HepG2 (cell line): ENCODE data around the gene ADGRG6. TPM values are rescaled to one million over a fixed set of nuclear protein-coding genes. Genes with fewer than 3 reads are reported as not detected.

Experiments used
- ARNTL ChIP-seq: sonication (generic); formaldehyde crosslinking; IDR thresholded peaks from 2 replicates; pipeline ENCODE4 v1.4.0; 2020; ENCODE audit warnings: mild to moderate bottlenecking, missing genetic modification reagents
- FOSL1 ChIP-seq: sonication (generic); formaldehyde crosslinking; IDR thresholded peaks from 2 replicates; pipeline ENCODE4 v1.9.0; 2021; ENCODE audit warnings: missing genetic modification reagents, borderline replicate concordance
- GATA4 ChIP-seq: sonication (generic); IDR thresholded peaks from 2 replicates; pipeline ENCODE4 v1.6.1; 2016; ENCODE audit warnings: antibody characterized with exemption, low read depth, borderline replicate concordance
- GATAD1 ChIP-seq: IDR thresholded peaks from 2 replicates; pipeline ENCODE4 v1.6.1; 2016; ENCODE audit warnings: missing genetic modification reagents, missing compliant biosample characterization
- NFYB ChIP-seq: sonication (generic); formaldehyde crosslinking; IDR thresholded peaks from 2 replicates; pipeline ENCODE4 v1.4.0; 2020; ENCODE audit warnings: missing genetic modification reagents
- NR2F6 ChIP-seq, 2 experiments: IDR thresholded peaks; 2 replicates each; pipeline ENCODE4 v1.6.1; 2016; ENCODE audit warnings: antibody characterized with exemption in 1 of 2, mild to moderate bottlenecking in 1 of 2
- PRPF4 ChIP-seq: fragments of 200-400 bp; formaldehyde crosslinking; IDR thresholded peaks from 2 replicates; pipeline ENCODE4 v1.6.1; 2016; ENCODE audit warnings: low read length, low read depth; ENCODE audit not compliant: poor library complexity, severe bottlenecking
- RFXANK ChIP-seq: IDR thresholded peaks from 2 replicates; pipeline ENCODE4 v1.6.1; 2016
- SAP130 ChIP-seq: IDR thresholded peaks from 2 replicates; pipeline ENCODE4 v1.6.1; 2016; ENCODE audit warnings: low read depth
- STAG1 ChIP-seq: sonication (generic); formaldehyde crosslinking; IDR thresholded peaks from 2 replicates; pipeline ENCODE4 v1.4.0; 2020; ENCODE audit warnings: missing genetic modification reagents
- TGIF2 ChIP-seq: IDR thresholded peaks from 2 replicates; pipeline ENCODE4 v1.6.1; 2016; ENCODE audit warnings: control low read depth, missing compliant biosample characterization
- ZNF460 ChIP-seq: sonication (generic); formaldehyde crosslinking; IDR thresholded peaks from 2 replicates; pipeline ENCODE4 v1.5.1; 2020; ENCODE audit warnings: missing genetic modification reagents, mild to moderate bottlenecking, borderline replicate concordance
- ZNF747 ChIP-seq: sonication (generic); formaldehyde crosslinking; IDR thresholded peaks from 2 replicates; pipeline ENCODE4 v1.8.1; 2023; ENCODE audit warnings: missing genetic modification reagents, mild to moderate bottlenecking, borderline replicate concordance
- ZNF749 ChIP-seq: sonication (generic); formaldehyde crosslinking; IDR thresholded peaks from 2 replicates; pipeline ENCODE4 v1.8.0; 2022; ENCODE audit warnings: mild to moderate bottlenecking, missing genetic modification reagents, moderate library complexity, borderline replicate concordance
- ZSCAN30 ChIP-seq: sonication (generic); formaldehyde crosslinking; IDR thresholded peaks from 2 replicates; pipeline ENCODE4 v1.5.0; 2020; ENCODE audit warnings: mild to moderate bottlenecking, missing genetic modification reagents
- polyA plus RNA-seq, 8 experiments: library from polyadenylated mRNA; depleted of rRNA in 3 of 8; stranded (reverse) in 7 of 8; unstranded in 1 of 8; fragments of >200 nt; fragmentation: Illumina TruSeq in 4 of 8; extraction: Trizol in 4 of 8; gene quantifications; 2 replicates each; pipeline versions ENCODE4 v1.2.1 to v1.2.3, GENCODE V29; 2011 to 2016; ENCODE audit warnings: low read depth in 4 of 8, missing spikeins in 1 of 8, mixed read lengths in 1 of 8; ENCODE audit not compliant: insufficient read depth in 1 of 8
- total RNA-seq, 5 experiments: library from RNA; depleted of rRNA; stranded (reverse); fragments of >200 nt; fragmentation: Illumina TruSeq; extraction: Trizol; gene quantifications; 2 replicates each; pipeline ENCODE4 v1.2.3, GENCODE V29; 2016; ENCODE audit warnings: low read depth in 1 of 5
- TF ChIP-seq, protein P1 (sequence below): sonication (generic); formaldehyde crosslinking; IDR thresholded peaks from 2 replicates; pipeline ENCODE4 v1.5.1; 2020; ENCODE audit warnings: mild to moderate bottlenecking, missing genetic modification reagents
- TF ChIP-seq, protein P2 (sequence below): sonication (generic); formaldehyde crosslinking; IDR thresholded peaks from 2 replicates; pipeline ENCODE4 v1.8.1; 2023; ENCODE audit warnings: mild to moderate bottlenecking, moderate library complexity, missing genetic modification reagents
- TF ChIP-seq, protein P3 (sequence below): sonication (generic); formaldehyde crosslinking; IDR thresholded peaks from 2 replicates; pipeline ENCODE4 v1.4.0; 2020; ENCODE audit warnings: missing genetic modification reagents, borderline replicate concordance
- TF ChIP-seq, protein P4 (sequence below): IDR thresholded peaks from 2 replicates; pipeline ENCODE4 v1.6.1; 2012; ENCODE audit warnings: low read depth, low read length, improper control_type of control experiment
- TF ChIP-seq, protein P5 (sequence below): sonication (generic); formaldehyde crosslinking; IDR thresholded peaks from 2 replicates; pipeline ENCODE4 v1.4.0; 2020; ENCODE audit warnings: missing genetic modification reagents

The ADGRG6 gene
- total and polyA plus RNA-seq, 2 of the 13 experiments (the other 11 are each of a cell fraction or from before 2014, with no cell fraction given), result 129 to 249 TPM

DNA sequence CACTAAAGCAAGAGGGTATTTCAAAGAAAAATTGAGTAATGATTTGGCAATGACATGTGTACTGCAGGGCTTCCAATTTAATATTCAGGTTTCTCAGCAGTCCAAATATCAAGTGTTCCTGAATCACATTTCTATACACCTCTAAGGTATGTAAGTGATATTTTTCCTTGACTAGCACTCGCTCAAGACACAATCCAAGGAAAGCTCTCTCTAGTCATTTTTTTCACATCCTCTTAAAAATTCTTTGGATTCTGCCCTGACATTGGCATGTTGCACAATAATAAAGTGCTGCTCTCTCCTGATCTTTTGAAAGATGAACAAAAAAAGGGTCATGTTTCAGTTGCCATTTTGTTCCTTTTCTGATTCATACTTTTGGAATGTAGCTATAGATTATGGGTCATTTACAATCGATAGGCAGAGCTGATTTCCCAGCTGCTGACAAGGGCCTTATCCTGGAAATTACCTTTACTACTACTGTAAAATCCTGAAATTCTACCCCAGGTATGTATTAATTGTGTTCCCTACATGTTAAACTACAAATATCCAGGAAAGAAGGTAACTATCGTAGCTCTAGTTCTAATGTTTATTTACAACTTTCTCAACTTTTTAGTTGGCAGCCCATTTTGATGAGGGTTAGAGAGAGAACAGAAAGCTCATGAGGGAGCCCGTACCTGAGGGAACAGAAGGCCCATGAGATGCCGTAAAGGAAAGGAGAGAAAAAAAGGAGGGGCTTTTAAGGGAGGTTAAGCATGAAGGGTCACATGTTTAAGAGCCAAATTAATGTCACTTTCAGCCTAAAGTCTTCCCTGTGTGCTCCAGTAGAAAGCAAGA is 22.2 kb upstream of the ADGRG6 start (continued):
- TF ChIP-seq, protein P1, sequence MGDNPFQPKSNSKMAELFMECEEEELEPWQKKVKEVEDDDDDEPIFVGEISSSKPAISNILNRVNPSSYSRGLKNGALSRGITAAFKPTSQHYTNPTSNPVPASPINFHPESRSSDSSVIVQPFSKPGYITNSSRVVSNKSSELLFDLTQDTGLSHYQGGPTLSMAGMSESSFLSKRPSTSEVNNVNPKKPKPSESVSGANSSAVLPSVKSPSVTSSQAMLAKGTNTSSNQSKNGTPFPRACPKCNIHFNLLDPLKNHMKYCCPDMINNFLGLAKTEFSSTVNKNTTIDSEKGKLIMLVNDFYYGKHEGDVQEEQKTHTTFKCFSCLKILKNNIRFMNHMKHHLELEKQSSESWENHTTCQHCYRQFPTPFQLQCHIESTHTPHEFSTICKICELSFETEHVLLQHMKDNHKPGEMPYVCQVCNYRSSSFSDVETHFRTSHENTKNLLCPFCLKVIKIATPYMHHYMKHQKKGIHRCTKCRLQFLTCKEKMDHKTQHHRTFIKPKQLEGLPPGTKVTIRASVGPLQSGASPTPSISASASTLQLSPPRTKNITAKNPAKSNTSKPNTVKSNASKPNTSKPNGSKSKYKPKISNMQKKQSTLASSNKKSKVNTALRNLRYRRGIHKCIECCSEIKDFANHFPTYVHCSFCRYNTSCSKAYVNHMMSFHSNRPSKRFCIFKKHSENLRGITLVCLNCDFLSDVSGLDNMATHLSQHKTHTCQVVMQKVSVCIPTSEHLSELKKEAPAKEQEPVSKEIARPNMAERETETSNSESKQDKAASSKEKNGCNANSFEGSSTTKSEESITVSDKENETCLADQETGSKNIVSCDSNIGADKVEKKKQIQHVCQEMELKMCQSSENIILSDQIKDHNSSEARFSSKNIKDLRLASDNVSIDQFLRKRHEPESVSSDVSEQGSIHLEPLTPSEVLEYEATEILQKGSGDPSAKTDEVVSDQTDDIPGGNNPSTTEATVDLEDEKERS, result 0 out of 2 replicates have a peak, but pooled peaks have one; percentile 25
- TF ChIP-seq ZNF460 (CRISPR knock-in tag) (no peak), SAP130 (CRISPR knock-in tag) (peak; percentile 74), PRPF4 (no peak), NR2F6 (IDR thresholded peaks at IDR 0.05) (peak; percentile 41; the same call in 1 of the 2 replicates), NR2F6 (CRISPR knock-in tag; IDR thresholded peaks at IDR 0.05) (peak; percentile 71), TGIF2 (CRISPR knock-in tag) (0 out of 2 replicates have a peak, but pooled peaks have one; percentile 14), GATA4 (no peak), ARNTL (no peak), GATAD1 (CRISPR knock-in tag) (0 out of 2 replicates have a peak, but pooled peaks have one; percentile 29), FOSL1 (CRISPR knock-in tag) (peak; percentile 92), NFYB (CRISPR knock-in tag) (no peak), ZNF747 (CRISPR knock-in tag) (no peak), RFXANK (CRISPR knock-in tag) (0 out of 2 replicates have a peak, but pooled peaks have one; percentile 70), ZNF749 (CRISPR knock-in tag) (no peak), STAG1 (CRISPR knock-in tag) (no peak; the same call in 1 of the 2 replicates), ZSCAN30 (CRISPR knock-in tag) (no peak; the same call in 1 of the 2 replicates)
- TF ChIP-seq, protein P2, sequence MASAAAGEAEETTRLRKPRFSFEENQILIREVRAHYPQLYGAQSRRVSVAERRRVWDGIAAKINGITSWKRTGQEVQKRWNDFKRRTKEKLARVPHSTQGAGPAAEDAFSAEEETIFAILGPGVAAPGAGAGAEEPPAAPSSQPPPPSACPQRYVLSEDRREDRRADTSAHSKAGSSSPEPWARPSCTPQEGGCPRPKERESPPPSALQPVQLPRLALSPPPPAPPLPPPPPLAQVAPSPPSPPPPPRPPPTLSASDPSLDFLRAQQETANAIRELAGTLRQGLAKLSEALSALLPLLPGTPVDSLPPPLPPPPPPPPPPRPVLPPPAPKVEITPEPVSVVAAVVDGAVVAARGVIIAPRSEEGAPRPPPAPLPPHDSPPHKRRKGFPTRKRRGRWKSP, result peak; percentile 36; the same call in 1 of the 2 replicates
- TF ChIP-seq, protein P3, sequence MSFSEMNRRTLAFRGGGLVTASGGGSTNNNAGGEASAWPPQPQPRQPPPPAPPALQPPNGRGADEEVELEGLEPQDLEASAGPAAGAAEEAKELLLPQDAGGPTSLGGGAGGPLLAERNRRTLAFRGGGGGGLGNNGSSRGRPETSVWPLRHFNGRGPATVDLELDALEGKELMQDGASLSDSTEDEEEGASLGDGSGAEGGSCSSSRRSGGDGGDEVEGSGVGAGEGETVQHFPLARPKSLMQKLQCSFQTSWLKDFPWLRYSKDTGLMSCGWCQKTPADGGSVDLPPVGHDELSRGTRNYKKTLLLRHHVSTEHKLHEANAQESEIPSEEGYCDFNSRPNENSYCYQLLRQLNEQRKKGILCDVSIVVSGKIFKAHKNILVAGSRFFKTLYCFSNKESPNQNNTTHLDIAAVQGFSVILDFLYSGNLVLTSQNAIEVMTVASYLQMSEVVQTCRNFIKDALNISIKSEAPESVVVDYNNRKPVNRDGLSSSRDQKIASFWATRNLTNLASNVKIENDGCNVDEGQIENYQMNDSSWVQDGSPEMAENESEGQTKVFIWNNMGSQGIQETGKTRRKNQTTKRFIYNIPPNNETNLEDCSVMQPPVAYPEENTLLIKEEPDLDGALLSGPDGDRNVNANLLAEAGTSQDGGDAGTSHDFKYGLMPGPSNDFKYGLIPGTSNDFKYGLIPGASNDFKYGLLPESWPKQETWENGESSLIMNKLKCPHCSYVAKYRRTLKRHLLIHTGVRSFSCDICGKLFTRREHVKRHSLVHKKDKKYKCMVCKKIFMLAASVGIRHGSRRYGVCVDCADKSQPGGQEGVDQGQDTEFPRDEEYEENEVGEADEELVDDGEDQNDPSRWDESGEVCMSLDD (CRISPR knock-in tag), result no peak
- TF ChIP-seq, protein P4, sequence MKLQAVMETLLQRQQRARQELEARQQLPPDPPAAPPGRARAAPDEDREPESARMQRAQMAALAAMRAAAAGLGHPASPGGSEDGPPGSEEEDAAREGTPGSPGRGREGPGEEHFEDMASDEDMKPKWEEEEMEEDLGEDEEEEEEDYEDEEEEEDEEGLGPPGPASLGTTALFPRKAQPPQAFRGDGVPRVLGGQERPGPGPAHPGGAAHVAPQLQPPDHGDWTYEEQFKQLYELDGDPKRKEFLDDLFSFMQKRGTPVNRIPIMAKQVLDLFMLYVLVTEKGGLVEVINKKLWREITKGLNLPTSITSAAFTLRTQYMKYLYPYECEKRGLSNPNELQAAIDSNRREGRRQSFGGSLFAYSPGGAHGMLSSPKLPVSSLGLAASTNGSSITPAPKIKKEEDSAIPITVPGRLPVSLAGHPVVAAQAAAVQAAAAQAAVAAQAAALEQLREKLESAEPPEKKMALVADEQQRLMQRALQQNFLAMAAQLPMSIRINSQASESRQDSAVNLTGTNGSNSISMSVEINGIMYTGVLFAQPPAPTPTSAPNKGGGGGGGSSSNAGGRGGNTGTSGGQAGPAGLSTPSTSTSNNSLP, result peak; percentile 91
- TF ChIP-seq, protein P5, sequence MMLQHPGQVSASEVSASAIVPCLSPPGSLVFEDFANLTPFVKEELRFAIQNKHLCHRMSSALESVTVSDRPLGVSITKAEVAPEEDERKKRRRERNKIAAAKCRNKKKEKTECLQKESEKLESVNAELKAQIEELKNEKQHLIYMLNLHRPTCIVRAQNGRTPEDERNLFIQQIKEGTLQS (CRISPR knock-in tag), result peak; percentile 84
